ENCODE data around the gene LACTB.

- TF ChIP-seq CTCF (conservative IDR thresholded peaks at IDR 0.05; ENCODE audit: low read depth, low read length) (no peak), EZH2 (IDR thresholded peaks at IDR 0.05; ENCODE audit: borderline replicate concordance, low read depth, low read length, poor library complexity, severe bottlenecking) (no peak)
These were observed 19.3 kb downstream of the LACTB start for GRCh38 chr15:63140936-63141335.

All from A673 (cell line).